A549 (cell line): Measurements from ENCODE around the gene TEAD4.

Source experiments
- CHD4 ChIP-seq: fragments of 200-600 bp; sonication (generic); IDR thresholded peaks from 2 replicates; pipeline ENCODE4 v1.6.1; 2016; ENCODE audit warnings: antibody characterized with exemption, mild to moderate bottlenecking, borderline replicate concordance
- CTCF ChIP-seq: fragments of >200 bp; sonication (Bioruptor Twin); formaldehyde crosslinking; IDR thresholded peaks from 3 replicates; pipeline ENCODE4 v1.5.1; 2016
- HOXA7 ChIP-seq: fragments of 250-450 bp; sonication (Bioruptor Pico); IDR thresholded peaks from 2 replicates; pipeline ENCODE4 v1.5.0; 2020; ENCODE audit warnings: mild to moderate bottlenecking, moderate library complexity
- KDM1A ChIP-seq: fragments of 200-600 bp; sonication (generic); IDR thresholded peaks from 2 replicates; pipeline ENCODE4 v1.6.1; 2016; ENCODE audit warnings: low read depth, mild to moderate bottlenecking
- MAX ChIP-seq: IDR thresholded peaks from 2 replicates; pipeline ENCODE4 v1.6.1; 2012
- PHF8 ChIP-seq: fragments of 200-600 bp; sonication (generic); IDR thresholded peaks from 2 replicates; pipeline ENCODE4 v1.6.1; 2016; ENCODE audit warnings: low read depth, mild to moderate bottlenecking, antibody characterized with exemption, moderate library complexity, borderline replicate concordance
- REST ChIP-seq: fragments of 200-600 bp; sonication (generic); IDR thresholded peaks from 2 replicates; pipeline ENCODE4 v1.6.1; 2016; ENCODE audit warnings: antibody characterized with exemption, mild to moderate bottlenecking, moderate library complexity
- SMC3 ChIP-seq: fragments of >200 bp; sonication (Bioruptor Twin); formaldehyde crosslinking; IDR thresholded peaks from 3 replicates; pipeline ENCODE4 v1.6.1; 2018; ENCODE audit warnings: inconsistent platforms
- TP53 ChIP-seq: fragments of 250-450 bp; sonication (Bioruptor Pico); IDR thresholded peaks from 2 replicates; pipeline ENCODE4 v1.5.0; 2021; ENCODE audit warnings: mild to moderate bottlenecking, moderate library complexity
- USF2 ChIP-seq: fragments of 450-650 bp; IDR thresholded peaks from 2 replicates; pipeline ENCODE4 v1.6.1; 2014; ENCODE audit warnings: antibody characterized with exemption

GRCh38 chr12:2963154-2963759, 4.1 kb downstream of the TEAD4 start:
- no peak for TF ChIP-seq REST
- TF ChIP-seq CTCF = no peak
- no peak for TF ChIP-seq CHD4
- TF ChIP-seq HOXA7 (CRISPR knock-in tag) = no peak
- no peak for TF ChIP-seq MAX
- TF ChIP-seq KDM1A = no peak
- TF ChIP-seq PHF8 = no peak
- no peak for TF ChIP-seq TP53
- TF ChIP-seq SMC3 = no peak
- TF ChIP-seq USF2 = no peak
